GM19463 (cell line): ENCODE data around the gene PDRG1.

ENCODE experiments used
- ATAC-seq: cut with Tn5 transposase; IDR thresholded peaks from one replicate; pipeline ENCODE4 v1.9.1; 2021; ENCODE audit warnings: mild to moderate bottlenecking, moderate library complexity; ENCODE audit not compliant: unreplicated experiment

PDRG1 gene

GRCh38 chr20:31951530-31952453 is at the start of gene PDRG1:
TSS of gene PDRG1 (minus strand) at chr20:31952046. CDS start at chr20:31951961, 85 bp downstream.
- ATAC-seq: peak; percentile 98

DNA sequence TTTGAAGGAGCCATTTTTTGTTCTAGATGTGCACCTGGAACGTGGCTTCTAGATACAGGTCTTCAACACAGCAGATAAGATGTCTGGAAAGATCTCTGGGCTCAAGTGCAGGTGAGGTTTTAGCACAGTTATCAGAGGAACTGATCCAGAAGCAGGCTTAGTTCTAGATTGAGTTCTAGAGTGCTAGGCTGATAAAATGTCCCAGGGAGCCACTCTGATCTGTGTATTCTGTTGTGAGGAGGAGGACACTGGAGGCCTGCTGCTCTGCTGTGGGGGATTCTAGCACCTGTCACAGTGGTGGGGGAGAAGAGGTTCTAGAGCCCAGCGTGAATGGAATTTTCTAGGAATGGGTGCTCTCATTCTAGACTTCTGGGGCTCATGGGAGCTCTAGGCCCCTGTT is 46.4 kb upstream of the PDRG1 start:
- ATAC-seq: no peak

DNA sequence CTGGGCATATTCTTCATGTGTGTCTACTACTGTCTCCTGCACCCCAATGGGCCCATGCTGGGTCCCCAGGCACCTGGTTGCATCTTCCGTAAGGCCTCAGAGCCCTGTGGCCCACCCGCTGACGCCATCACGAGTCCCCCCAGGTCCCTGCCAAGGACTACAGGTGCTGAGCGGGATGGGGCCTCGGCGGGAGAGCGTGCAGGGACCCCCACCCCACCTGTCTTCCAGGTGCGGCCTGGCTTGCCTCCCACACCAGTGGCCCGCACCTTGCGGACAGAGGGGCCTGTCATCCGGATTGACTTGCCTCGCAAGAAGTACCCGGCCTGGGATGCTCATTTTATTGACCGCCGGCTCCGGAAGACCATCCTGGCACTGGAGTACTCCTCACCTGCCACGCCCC is 45.1 kb upstream of the PDRG1 start:
- ATAC-seq: no peak

DNA sequence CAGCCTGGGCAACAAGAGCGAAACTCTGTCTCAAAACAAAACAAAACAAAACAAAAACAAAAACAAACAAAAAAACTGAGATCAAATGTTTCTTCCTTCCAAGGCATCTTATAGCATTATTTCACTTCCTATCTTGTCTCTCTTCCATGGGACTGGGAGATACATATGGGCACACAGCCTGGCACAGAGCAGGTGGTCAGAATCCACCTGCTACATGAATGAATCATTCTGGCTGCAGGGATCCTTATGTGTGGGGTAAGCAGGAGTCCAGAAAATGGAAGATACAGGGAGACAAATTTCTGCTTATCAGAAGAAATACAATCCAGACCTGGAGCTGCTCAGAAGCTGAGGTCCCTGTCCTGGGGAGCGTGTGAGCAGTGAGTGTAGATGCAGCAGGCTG is 40.2 kb upstream of the PDRG1 start:
- ATAC-seq: no peak

DNA sequence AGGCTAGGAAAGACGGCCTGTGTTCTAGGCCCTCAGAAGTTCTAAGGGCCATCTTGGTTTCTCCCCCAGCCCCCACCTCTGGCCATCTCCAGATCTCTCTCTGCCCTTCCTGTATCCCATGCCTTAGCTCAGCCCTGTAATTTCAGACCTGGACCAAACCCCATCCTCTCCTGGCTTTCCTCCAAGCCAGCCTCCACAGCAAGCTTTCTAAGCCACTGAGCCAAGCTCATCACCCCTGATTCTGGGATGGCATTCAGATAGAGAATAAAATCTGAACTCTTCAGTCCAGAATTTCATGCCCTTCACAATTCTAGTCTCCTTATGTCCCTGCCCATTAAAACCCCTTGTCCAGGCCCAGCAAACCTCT is 39.5 kb upstream of the PDRG1 start:
- ATAC-seq: no peak

GRCh38 chr20:31990641-31991338 is 38.9 kb upstream of the PDRG1 start:
- ATAC-seq: no peak

- ATAC-seq: no peak
Measured at GRCh38 chr20:31989030-31989645, 37.3 kb upstream of the PDRG1 start.

GRCh38 chr20:31988430-31989015 is 36.7 kb upstream of the PDRG1 start:
- ATAC-seq: no peak

GRCh38 chr20:31987744-31988143 is 35.9 kb upstream of the PDRG1 start:
- ATAC-seq: no peak

DNA sequence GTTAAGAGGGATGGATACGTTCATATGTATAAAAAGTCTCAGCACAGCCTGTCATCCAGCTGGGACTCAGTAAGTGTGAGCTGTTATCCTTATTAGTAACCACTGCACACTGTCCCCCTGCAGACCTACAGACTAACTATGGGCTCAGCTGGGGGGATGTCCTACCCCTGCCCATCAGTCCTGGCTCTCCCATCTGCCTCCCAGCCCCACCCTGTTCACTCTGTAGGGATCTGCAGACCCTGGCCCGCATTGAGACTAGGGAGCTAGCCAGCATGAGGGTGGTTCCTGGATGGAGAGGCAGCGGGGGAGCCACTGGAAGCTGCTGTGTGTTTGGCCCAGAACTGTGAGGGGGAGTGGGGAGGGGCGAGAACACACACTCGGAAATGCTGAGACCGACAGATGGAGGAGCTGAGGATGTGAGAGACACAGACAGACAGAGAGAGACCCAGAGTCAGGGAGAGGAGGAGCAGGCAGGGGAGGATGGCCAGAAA is 33.2 kb upstream of the PDRG1 start:
- ATAC-seq: no peak

DNA sequence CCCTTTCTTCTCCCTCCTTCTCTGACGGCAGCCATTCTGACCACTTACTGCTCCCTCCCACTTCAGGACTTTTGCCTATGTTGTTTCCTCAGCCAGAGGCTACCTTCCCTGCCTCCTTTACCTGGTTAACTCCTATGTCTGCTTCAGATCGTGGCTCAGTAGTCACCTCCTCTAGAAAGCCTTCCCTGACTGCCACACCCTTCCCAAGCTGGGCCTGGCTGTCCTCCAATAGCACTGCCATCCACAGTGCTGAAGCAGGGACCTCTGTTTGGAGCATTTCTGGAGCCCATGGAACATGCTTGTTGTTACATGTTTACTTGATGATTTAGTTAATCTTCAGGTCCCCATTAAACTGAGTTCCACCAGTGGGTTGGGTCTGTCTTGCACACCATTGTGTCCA is 29.9 kb upstream of the PDRG1 start:
- no peak for ATAC-seq

- ATAC-seq: no peak
Measured at GRCh38 chr20:31979713-31980426, 28.0 kb upstream of the PDRG1 start.

- no peak for ATAC-seq
Measured at GRCh38 chr20:31977080-31977479, 25.2 kb upstream of the PDRG1 start.

GRCh38 chr20:31975874-31976273 is 24.0 kb upstream of the PDRG1 start:
- ATAC-seq: no peak

DNA sequence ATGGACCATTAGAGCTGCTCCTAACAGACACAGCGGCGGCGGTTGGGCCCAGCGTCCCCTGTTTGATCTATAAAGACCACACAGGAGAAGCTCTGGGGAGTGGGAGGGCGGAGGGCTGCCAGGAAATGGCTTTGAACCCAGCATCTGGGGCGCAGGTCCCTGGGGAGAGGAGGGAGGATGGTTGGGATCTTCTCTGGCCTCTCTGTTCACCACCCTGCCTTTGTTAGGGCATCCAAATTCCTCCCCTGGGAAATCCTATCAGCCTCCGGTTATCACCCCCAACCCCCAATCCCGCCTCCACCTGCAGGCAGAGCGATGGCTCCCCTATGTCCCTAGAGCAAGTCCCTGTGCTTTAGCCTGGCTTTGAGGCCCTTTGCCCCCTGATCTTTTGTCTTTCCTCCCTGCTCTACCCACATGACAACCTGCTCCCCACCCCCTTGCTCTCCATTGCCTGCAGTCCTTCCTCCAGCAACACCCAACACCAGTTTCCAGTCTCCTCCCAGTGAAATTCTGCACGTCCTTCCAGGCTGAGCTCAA is 23.2 kb upstream of the PDRG1 start:
- no peak for ATAC-seq

- no peak for ATAC-seq
Measured at GRCh38 chr20:31974296-31974695, 22.4 kb upstream of the PDRG1 start.

DNA sequence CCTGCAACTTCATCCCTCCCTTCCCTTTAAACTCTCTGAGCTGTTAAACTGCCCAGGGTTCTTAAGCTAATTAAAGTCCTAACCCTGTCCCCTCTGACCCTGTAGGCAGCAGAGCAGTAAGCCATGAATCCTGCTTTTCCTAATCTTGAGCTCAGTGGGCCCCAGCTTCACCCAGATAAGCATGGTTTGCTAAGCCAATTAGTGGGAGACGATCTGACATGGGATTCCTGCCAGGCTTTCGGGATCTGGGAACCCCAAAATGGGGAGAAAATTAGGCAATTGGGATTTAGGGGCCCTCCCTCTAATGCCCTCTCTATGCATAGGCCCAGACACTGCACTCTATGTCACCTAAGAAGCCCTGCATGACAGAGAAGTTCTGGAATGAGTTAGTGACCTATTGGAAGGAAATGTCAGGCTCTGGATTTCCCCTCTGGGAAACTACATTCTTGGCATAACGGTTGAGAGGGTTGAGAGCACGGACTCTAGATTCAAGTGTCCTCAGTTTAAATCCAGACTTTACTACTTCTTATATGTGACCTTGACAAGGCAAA is 20.7 kb upstream of the PDRG1 start:
- no peak for ATAC-seq

- ATAC-seq: no peak
Measured at GRCh38 chr20:31969991-31970390, 18.1 kb upstream of the PDRG1 start.

- peak; percentile 56 for ATAC-seq
Measured at GRCh38 chr20:31968291-31969126, 16.7 kb upstream of the PDRG1 start.
